Activated T-cell treated with anti-CD3 and anti-CD28 coated beads, Interleukin-2, amount 50 U/mL, for 24 hours (primary cell): ENCODE measurements around the gene PDLIM1.

Source experiments
- DNase-seq: peaks from one replicate; pipeline ENCODE4 v3.0.0-alpha.2; 2020
- H3K27ac Mint-ChIP-seq: 2 replicates; pipeline ENCODE4 v1.8.0; 2020; ENCODE audit warnings: mild to moderate bottlenecking, mixed read lengths
- H3K27me3 Mint-ChIP-seq: 2 replicates; pipeline ENCODE4 v1.8.0; 2020; ENCODE audit warnings: mixed read lengths
- H3K36me3 Mint-ChIP-seq: 2 replicates; pipeline ENCODE4 v1.8.0; 2020; ENCODE audit warnings: low read depth, mixed read lengths
- H3K4me1 Mint-ChIP-seq: 2 replicates; pipeline ENCODE4 v1.8.0; 2020; ENCODE audit warnings: low read depth, mixed read lengths
- H3K4me3 Mint-ChIP-seq: 2 replicates; pipeline ENCODE4 v1.8.0; 2020; ENCODE audit warnings: mild to moderate bottlenecking, moderate library complexity, mixed read lengths
- H3K9me3 Mint-ChIP-seq: 2 replicates; pipeline ENCODE4 v1.8.0; 2020; ENCODE audit warnings: mixed read lengths

PDLIM1 gene

DNA sequence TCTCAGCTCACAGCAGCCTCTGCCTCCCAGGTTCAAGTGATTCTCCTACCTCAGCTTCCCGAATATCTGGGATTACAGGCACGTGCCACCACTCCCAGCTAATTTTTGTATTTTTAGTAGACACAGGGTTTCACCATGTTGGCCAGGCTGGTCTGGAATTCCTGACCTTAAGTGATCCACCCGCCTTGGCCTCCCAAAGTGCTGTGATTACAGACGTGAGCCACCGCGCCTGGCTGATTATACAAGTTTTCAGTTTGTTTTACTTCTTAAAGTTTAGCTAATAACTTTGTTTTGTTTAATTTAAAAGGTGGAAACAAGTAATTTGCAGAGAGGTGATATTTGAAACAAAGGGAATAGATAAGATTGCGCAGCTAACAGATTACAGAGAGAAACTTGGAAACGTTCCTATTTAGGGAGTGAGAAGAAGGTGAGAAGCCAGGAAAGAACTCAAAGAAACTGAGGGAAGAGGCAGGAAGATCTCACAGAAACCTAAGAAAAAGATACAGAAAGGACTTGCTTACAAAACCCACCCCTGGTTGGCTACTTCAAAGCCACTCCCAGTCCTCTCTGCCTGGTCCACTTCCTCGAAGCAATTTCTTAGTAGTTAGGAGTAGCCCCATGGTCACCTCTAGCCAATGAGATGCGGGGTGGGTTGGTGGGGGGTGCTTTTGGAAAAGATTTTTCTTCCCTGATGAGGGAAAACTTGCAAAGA, 15.0 kb upstream of the PDLIM1 start:
- no peaks in the 10 kb centered on the region for H3K27me3 Mint-ChIP-seq
- no peaks in the 10 kb centered on the region for H3K9me3 Mint-ChIP-seq
- H3K27ac Mint-ChIP-seq = no peak overlapping the region
- H3K4me1 Mint-ChIP-seq = peaks cover 6% of the 10 kb centered on the region
- no peak overlapping the region for H3K4me3 Mint-ChIP-seq
- H3K36me3 Mint-ChIP-seq = no peaks in the 10 kb centered on the region
- no peak for DNase-seq

DNA sequence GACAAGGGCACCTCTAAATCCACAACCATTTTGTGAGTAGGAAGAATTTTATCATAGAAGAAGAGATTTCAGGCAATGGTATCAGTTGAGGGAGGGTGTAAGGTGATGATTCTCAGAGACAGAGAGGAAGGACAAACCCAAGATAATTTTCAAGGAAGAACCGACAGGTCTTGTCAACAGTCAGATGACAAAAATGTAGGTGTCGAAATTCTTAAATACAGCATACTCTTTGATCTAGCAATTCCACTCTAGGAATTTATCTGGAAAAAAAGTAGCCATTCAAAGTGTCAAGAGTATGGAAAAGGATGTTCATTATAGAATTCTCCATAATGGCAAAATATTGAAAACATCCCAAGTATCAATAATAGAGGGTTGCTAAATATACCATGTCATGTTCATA, 14.2 kb upstream of the PDLIM1 start:
- Mint-ChIP-seq H3K27me3 (no peaks in the 10 kb centered on the region), H3K27ac (no peak overlapping the region), H3K9me3 (no peaks in the 10 kb centered on the region), H3K4me3 (no peak overlapping the region), H3K4me1 (peaks cover 6% of the 10 kb centered on the region), H3K36me3 (no peaks in the 10 kb centered on the region)
- DNase-seq = no peak

DNA sequence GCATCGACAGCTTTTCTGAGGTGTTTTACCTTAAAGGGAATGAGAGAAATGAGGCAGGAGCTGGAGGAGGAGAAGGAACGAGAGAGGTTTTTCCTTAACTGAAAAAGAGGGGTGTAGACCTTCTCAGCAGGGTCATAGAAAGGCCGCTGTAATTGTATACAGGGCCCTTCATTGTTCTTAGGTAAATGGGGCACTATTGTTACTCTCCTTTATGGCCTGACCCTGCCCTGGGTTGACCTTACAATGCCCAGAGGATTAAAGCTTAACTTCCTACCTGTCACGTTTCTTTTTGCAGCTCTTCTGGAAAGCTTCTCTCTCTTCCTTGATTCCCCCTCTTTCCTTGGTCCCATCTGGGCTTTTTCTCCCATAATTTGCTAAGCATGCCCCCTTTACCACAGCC, 13.7 kb upstream of the PDLIM1 start:
- DNase-seq = no peak
- Mint-ChIP-seq H3K36me3 (no peaks in the 10 kb centered on the region), H3K27ac (no peak overlapping the region), H3K4me1 (peaks cover 6% of the 10 kb centered on the region), H3K9me3 (no peaks in the 10 kb centered on the region), H3K27me3 (no peaks in the 10 kb centered on the region), H3K4me3 (no peak overlapping the region)

- DNase-seq = no peak
- H3K4me3 Mint-ChIP-seq = no peak overlapping the region
- H3K4me1 Mint-ChIP-seq = peaks cover 6% of the 10 kb centered on the region
- no peaks in the 10 kb centered on the region for H3K9me3 Mint-ChIP-seq
- no peaks in the 10 kb centered on the region for H3K27me3 Mint-ChIP-seq
- H3K27ac Mint-ChIP-seq = no peak overlapping the region
- no peaks in the 10 kb centered on the region for H3K36me3 Mint-ChIP-seq
These were observed 13.1 kb upstream of the PDLIM1 start for GRCh38 chr10:95303950-95304349.

- DNase-seq = no peak
- H3K4me3 Mint-ChIP-seq = no peak overlapping the region
- H3K27ac Mint-ChIP-seq = no peak overlapping the region
- no peaks in the 10 kb centered on the region for H3K36me3 Mint-ChIP-seq
- no peaks in the 10 kb centered on the region for H3K9me3 Mint-ChIP-seq
- peaks cover 2% of the 10 kb centered on the region for H3K4me1 Mint-ChIP-seq
- no peaks in the 10 kb centered on the region for H3K27me3 Mint-ChIP-seq
These were observed 12.7 kb upstream of the PDLIM1 start for GRCh38 chr10:95303535-95303934.

DNA sequence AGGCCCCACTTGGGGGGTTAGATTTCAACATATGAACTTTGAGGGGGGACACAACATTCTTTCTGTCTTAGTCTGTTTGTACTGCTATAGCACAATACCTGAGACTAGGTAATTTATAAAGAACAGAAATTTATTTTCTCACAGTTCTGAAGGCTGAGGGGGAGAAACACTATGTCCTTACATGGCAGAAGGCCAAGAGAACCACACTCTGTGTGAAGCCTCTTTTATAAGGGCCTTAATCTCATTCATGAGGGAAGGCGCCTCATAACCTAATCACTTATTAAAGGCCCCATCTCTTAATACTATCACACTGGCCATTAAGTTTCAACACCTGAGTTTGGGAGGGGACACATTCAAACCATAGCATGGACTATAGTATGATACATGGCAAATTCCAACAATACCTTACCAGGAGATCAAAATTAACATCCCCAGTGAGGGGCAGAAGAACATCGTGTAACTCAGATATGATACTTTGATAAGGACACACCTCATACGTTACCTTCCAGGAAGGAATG, 9.3 kb upstream of the PDLIM1 start:
- peaks cover 11% of the 10 kb centered on the region for H3K27me3 Mint-ChIP-seq
- peaks cover 5% of the 10 kb centered on the region for H3K4me1 Mint-ChIP-seq
- DNase-seq = no peak
- no peak overlapping the region for H3K27ac Mint-ChIP-seq
- no peak overlapping the region for H3K4me3 Mint-ChIP-seq
- H3K36me3 Mint-ChIP-seq = no peaks in the 10 kb centered on the region
- H3K9me3 Mint-ChIP-seq = no peaks in the 10 kb centered on the region

DNA sequence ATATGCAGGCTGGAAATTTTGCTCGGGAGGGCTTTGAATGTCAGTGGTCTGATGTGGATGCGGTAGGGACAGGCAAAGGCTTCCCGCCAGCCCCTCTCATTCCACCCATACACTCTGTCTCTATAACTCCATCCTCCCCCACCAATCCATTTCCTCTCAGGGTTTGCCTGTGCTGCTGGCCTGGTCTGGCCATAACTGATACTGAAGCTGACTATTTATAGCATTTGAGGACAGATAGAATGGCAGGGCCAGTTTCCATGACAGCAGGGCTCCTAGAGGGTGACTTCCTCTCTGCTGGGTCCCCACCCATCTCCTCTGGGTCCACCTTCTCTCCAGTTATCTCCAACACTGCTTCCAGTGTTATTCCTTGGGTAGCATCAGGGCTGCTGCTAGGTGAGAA, 6.6 kb upstream of the PDLIM1 start:
- H3K9me3 Mint-ChIP-seq = no peaks in the 10 kb centered on the region
- no peak overlapping the region for H3K27ac Mint-ChIP-seq
- no peak overlapping the region for H3K4me3 Mint-ChIP-seq

GRCh38 chr10:95296764-95297163, 6.0 kb upstream of the PDLIM1 start:
- Mint-ChIP-seq H3K4me1 (peaks cover 10% of the 10 kb centered on the region), H3K4me3 (no peak overlapping the region), H3K27me3 (peaks cover 38% of the 10 kb centered on the region), H3K27ac (no peak overlapping the region), H3K36me3 (no peaks in the 10 kb centered on the region), H3K9me3 (no peaks in the 10 kb centered on the region)
- DNase-seq = no peak

More for the DNA sequence above, 6.6 kb upstream of the PDLIM1 start:
- Mint-ChIP-seq H3K27me3 (peaks cover 33% of the 10 kb centered on the region), H3K4me1 (peaks cover 10% of the 10 kb centered on the region), H3K36me3 (no peaks in the 10 kb centered on the region)
- DNase-seq = no peak

GRCh38 chr10:95295031-95295755, 4.4 kb upstream of the PDLIM1 start:
- Mint-ChIP-seq H3K27ac (no peak overlapping the region), H3K36me3 (no peaks in the 10 kb centered on the region), H3K4me1 (peaks cover 14% of the 10 kb centered on the region), H3K4me3 (peak overlapping the region; percentile 52), H3K9me3 (no peaks in the 10 kb centered on the region), H3K27me3 (peaks cover 49% of the 10 kb centered on the region)
- peak; percentile 52 for DNase-seq

DNA sequence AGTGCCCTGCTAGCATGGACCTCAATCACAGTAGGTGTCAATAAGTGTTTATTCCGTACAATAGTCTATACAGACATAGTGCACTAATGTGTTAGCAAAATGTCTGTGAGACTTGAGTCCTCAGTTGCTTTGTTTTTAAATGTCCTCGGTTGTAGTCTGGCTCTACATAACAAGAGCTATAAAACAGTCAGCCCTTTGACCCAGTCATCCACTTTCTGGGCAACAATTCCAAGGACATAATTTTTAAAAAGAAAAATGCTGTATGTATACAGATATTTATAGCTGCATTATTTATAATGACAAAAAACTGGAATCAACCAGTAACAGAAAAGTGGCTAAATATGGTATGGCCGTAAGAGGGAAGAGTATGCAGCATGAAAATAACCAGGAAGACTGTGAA, 2.8 kb upstream of the PDLIM1 start:
- Mint-ChIP-seq H3K4me3 (no peak overlapping the region), H3K9me3 (no peaks in the 10 kb centered on the region), H3K4me1 (peaks cover 17% of the 10 kb centered on the region), H3K36me3 (no peaks in the 10 kb centered on the region), H3K27me3 (peaks cover 62% of the 10 kb centered on the region), H3K27ac (no peak overlapping the region)
- no peak for DNase-seq

- H3K27me3 Mint-ChIP-seq = peaks cover 75% of the 10 kb centered on the region
- peaks cover 17% of the 10 kb centered on the region for H3K4me1 Mint-ChIP-seq
- DNase-seq = no peak
These were observed 699 bp upstream of the PDLIM1 start for GRCh38 chr10:95291365-95292039.

DNA sequence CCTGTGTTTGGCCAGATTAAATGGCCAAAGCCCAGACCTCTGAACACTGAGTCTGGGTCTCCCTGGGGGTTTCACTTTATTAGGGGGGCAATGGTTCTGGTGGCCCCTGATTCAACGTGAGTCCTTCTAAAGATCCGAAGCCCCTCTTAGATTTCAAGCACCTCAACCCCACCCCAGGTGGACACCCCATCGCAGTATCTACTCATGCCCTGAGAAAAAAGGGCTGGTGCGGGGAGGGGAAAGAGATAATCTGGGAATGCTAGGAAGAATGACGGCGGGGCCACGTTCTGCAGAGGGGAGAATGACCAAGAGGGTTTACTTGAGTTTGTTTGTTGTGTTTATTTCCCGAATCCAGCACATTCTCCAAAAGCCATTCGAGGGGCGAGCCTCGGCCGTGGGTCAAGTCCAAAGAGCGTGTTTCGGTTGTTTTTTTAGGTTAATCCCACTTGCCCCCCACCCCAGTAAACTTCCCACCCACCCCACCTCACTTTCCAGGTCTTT, 832 bp downstream of the PDLIM1 start:
- Mint-ChIP-seq H3K4me3 (peak overlapping the region; percentile 21), H3K27me3 (peaks cover 70% of the 10 kb centered on the region), H3K9me3 (no peaks in the 10 kb centered on the region), H3K36me3 (no peaks in the 10 kb centered on the region), H3K27ac (no peak overlapping the region), H3K4me1 (peaks cover 10% of the 10 kb centered on the region)
- no peak for DNase-seq

More at GRCh38 chr10:95291365-95292039, 699 bp upstream of the PDLIM1 start:
- H3K36me3 Mint-ChIP-seq = no peaks in the 10 kb centered on the region
- peak overlapping the region; percentile 47 for H3K4me3 Mint-ChIP-seq
- H3K27ac Mint-ChIP-seq = no peak overlapping the region
- no peaks in the 10 kb centered on the region for H3K9me3 Mint-ChIP-seq

GRCh38 chr10:95289003-95289920, 1.5 kb downstream of the PDLIM1 start:
- DNase-seq = no peak
- Mint-ChIP-seq H3K27ac (no peak overlapping the region), H3K9me3 (no peaks in the 10 kb centered on the region), H3K4me1 (peaks cover 7% of the 10 kb centered on the region), H3K4me3 (no peak overlapping the region), H3K36me3 (no peaks in the 10 kb centered on the region), H3K27me3 (peaks cover 63% of the 10 kb centered on the region)

GRCh38 chr10:95288303-95288702, 2.5 kb downstream of the PDLIM1 start:
- Mint-ChIP-seq H3K4me1 (peaks cover 7% of the 10 kb centered on the region), H3K36me3 (no peaks in the 10 kb centered on the region), H3K9me3 (no peaks in the 10 kb centered on the region), H3K27ac (no peak overlapping the region), H3K4me3 (no peak overlapping the region), H3K27me3 (peaks cover 59% of the 10 kb centered on the region)
- no peak for DNase-seq
